Peyer's patch (tissue), 4 donors: ENCODE measurements around the gene SPIB.

ENCODE experiments used
- POLR2A ChIP-seq, 2 donors: fragments of 450-650 bp; IDR thresholded peaks; one replicate each; pipeline ENCODE4 v1.5.1; 2017; ENCODE audit warnings: antibody characterized with exemption in 2 of 2, mild to moderate bottlenecking in 2 of 2, moderate library complexity in 2 of 2
- TF ChIP-seq, protein P1 (sequence below), 6 experiments: fragments of 450-650 bp in 4 of 6; fragments of 200-600 bp in 2 of 6; sonication (generic) in 1 of 6; IDR thresholded peaks; one replicate each; pipeline ENCODE4 v1.5.1; 2017 to 2019; ENCODE audit warnings: antibody characterized with exemption in 6 of 6, mild to moderate bottlenecking in 3 of 6, moderate library complexity in 1 of 6

DNA sequence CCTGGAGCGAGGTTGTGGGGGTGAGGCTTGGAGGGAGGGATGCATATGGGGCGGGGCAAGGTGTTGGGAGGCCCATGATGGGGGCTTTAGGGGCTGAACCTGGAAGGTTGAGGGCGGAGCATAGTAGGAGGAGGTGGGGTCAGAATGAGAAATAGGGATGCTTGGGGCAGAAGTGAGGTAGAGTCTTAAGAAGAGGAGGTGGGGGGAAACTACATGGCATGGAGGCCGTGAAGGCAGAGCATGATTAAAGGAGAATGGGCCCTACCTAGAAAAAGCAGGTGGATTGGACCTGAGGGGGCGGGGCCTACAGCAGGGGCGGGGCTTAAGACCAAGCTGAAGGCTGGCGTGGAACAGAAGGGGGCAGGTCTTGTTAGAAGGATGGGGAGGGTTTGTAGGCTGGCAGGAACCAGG, 41.7 kb upstream of the SPIB start:
- TF ChIP-seq, protein P1, sequence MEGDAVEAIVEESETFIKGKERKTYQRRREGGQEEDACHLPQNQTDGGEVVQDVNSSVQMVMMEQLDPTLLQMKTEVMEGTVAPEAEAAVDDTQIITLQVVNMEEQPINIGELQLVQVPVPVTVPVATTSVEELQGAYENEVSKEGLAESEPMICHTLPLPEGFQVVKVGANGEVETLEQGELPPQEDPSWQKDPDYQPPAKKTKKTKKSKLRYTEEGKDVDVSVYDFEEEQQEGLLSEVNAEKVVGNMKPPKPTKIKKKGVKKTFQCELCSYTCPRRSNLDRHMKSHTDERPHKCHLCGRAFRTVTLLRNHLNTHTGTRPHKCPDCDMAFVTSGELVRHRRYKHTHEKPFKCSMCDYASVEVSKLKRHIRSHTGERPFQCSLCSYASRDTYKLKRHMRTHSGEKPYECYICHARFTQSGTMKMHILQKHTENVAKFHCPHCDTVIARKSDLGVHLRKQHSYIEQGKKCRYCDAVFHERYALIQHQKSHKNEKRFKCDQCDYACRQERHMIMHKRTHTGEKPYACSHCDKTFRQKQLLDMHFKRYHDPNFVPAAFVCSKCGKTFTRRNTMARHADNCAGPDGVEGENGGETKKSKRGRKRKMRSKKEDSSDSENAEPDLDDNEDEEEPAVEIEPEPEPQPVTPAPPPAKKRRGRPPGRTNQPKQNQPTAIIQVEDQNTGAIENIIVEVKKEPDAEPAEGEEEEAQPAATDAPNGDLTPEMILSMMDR (IDR thresholded peaks at IDR 0.05) = no peak
- TF ChIP-seq POLR2A (IDR thresholded peaks at IDR 0.05) = no peak
